ENCODE measurements around the gene KCNQ5.

KCNQ5 gene

DNA sequence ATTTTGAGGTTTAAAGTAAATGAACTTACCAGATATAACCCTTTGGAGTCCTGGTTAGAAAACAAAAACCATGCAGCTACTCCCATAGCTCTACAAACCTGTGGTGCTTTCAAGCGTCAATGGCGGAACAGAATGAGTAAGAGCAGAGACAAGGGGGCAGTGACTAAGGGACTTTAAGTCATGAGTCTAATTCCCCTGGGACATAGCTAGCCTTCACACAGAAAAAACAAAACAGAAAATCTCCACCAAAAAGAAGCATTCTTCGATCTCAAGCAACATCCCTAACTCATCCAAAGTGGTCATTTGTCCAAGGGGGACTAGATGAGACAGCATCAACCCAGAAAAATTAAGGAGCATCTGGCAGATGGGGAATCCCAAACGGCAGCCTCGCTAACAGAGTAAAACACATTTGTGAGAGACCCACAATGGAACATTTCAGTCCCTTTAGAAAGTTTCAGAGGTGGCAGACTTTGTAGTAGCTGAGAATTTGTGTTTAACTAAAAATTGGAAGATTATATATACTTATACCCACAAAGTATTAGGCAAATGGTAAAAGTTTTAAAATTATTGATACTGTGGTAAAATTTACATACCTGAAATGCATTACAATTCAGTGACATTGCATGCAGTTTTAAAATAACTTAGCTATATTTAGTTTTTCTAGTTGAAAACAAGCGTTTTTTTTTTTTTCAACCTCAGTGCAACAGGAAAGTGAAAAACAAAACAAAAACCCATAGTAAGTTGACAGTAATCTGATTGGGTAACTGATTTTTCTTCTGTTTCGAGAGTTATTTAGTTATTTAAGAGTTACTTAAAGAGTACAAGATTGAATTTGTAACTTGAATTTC is 67.5 kb downstream of the KCNQ5 start:
- no peak for DNase-seq

- no peak for DNase-seq
Measured at GRCh38 chr6:72691249-72691648, 69.4 kb downstream of the KCNQ5 start.

- no peak for DNase-seq
Measured at GRCh38 chr6:72696055-72696454, 74.2 kb downstream of the KCNQ5 start.

- DNase-seq = no peak
Measured at GRCh38 chr6:72699159-72699558, 77.3 kb downstream of the KCNQ5 start.

GRCh38 chr6:72702421-72702820 is 80.6 kb downstream of the KCNQ5 start:
- DNase-seq = no peak

- DNase-seq = no peak
Measured at GRCh38 chr6:72703093-72703492, 81.2 kb downstream of the KCNQ5 start.

DNA sequence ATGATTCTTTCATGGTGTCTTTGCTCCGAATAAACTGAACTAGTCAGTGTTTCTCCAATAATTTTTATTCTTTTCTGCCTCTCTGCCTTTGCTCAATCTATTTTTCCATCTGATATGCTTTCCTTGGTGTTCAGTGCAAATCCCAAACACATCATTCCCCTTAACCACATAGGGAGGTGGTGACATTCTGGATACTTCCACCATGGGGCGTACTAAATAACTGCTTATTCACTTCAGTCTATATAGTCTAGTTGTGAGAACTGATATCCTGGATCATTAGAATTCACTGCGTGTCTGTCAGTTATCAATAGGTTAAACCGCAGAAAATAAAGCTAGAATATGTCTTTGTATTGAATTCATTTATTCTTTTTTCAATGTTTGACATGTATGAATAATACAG is 83.1 kb downstream of the KCNQ5 start:
- DNase-seq = no peak

GRCh38 chr6:72709431-72709830 is 87.6 kb downstream of the KCNQ5 start:
- DNase-seq = no peak

DNA sequence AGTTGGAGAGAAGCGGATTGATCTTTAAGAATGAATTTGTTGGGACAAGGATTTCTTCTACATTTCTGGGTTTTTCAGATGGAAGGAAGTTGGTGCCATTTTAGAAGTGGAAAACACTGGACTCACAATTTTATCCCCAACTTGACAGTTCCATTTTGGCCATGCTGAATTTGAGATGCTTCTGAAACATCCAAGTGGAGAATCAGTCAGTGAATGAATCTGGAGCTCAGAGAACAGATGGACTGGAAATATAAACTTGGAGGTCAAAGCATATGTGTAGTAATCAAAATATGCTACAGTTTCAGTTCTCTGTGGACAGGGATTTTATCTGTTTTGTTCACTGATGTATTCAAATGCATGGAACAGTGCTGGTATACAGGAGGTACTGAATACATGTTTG is 89.9 kb downstream of the KCNQ5 start:
- DNase-seq = no peak

GRCh38 chr6:72712910-72713309 is 91.0 kb downstream of the KCNQ5 start:
- DNase-seq = no peak

DNA sequence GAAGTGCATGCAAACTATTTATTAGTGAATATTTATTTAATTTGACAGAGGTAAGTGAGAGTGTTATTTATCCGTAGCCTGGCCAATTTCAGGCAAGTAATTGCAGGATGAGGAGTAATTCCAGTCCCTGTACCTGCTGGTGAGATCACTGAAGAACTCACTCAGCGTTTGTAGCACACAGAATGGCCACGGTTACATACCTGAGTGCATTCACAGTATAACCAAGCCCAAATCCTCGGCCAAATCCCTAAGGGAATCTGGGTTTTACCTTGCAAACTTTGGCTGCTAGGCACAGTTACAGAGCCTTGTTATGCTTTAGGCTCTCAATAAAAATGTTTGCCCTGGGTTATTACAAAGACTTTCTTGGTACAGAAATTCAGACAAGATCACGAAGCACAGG is 93.3 kb downstream of the KCNQ5 start:
- no peak for DNase-seq

DNA sequence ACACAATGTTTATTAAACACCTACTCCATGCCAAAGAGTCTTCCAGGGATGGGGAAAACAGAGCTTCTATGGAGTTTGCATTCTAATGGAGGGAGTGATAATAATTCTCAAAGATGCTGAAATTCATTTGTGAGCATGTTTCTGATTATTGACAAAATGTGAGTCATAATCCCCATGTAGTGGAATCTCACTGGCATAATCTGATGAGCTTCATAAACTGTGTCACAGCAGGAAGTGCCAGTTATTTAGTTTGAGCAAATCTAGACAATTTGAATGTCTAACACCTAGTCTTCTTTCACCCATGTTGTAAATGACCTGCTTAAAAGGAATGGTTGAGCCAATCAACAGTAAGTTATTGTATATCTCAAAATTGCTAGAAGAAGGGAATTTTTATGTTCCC is 95.1 kb downstream of the KCNQ5 start:
- no peak for DNase-seq

DNA sequence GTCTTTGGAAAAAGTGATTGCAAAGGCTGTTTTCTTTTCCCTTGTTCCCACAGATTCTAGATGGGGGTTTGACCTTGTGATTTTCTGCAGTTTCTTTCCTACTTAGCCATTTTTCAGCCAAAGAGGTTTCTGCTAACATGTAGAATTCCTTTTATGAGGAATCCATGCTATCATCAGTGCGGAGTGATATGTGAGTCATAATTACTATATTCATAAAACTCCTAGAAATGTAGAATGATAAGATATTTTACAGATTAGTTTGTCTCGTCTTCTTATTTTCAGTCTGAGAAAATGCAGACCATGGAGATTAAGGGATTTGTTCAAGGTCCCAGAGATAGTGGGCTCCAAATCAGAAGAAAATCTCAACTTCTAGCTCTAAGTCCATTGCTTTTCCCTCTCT is 98.6 kb downstream of the KCNQ5 start:
- DNase-seq = no peak

DNA sequence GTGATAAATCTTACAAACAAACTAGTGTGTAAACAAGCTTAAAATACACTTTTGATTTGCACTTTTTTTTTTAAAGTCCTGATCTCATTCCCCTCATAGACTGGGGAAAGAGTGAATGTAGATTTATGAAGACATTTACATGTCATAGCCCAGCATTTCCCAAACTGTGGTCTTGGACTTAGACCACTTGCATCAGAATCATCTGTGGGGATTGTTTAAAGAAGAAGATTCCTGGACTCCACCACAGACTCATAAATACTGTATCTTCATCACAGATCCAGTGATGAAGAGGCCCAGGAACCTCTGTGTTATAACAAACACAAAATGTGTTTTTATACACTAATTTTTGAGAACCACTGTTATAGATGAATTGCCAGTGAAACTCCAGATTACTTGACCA is 99.5 kb downstream of the KCNQ5 start:
- no peak for DNase-seq

GRCh38 chr6:72724545-72724944 is 102.7 kb downstream of the KCNQ5 start:
- no peak for DNase-seq

DNA sequence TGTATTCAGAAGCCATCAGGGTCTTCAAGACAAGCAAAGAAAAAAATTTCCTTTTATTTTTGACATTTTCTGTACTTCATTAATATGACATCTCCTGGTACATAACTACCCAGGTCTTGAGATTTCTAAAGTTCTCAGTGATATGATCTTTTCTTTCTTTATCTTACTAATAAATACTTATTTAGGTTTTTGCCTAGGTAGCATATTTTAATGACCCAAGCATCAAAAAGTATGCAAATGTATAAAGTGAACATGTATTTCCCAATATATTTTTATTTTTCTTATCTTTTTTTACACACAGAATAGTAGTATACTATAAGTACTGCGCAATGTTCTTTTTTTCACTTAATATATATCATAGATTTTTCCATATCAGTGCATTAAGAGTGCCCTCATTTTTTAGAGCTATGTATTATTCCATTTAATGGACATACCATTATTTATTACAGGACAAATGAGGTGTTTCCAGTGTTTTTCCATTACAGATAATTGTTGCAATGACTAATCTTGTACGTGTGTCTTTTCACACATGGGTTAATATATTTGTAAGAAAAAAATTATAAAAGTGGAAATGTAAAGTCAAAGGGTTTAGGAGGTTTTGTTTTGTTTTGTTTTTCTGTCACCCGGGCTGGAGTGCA is 107.0 kb downstream of the KCNQ5 start:
- DNase-seq = no peak

DNA sequence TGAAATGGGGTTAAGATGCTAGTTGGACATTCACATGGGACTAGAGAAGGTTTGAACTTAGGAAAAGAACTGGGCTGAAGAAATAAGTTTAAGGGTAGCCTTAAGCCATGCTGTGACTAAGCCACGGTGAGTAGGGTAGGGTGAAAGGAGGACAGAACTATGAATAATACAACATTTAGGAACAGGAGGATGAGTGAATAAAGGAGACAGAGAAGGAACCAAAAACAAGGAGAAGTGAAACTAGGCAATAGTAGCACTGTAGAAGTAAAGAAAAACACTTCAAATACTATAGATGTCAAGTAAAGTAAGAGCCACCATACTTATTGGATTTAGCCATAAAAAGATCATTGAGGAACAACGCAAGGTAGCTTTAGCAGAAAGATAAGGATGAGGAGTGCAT is 111.2 kb downstream of the KCNQ5 start:
- no peak for DNase-seq

GRCh38 chr6:72738091-72738490 is 116.2 kb downstream of the KCNQ5 start:
- DNase-seq = no peak

DNA sequence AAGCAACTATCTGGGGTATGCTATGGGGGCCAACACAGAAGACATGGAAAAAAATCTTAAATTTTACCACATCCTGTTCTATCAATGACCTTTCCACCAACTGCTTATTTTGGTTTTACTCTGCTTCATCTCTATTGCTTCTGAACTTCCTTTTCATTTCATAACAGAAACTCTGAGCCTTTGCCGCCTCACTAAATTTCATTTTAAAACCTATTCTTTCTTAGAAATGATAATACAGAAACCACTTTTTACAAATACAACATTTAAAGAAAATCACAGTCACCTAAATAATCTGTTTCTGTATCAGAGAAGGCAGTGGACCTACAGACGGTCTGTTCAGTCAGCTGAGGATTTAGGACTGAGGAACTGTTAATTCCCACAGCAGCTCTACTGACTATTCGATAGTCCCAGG is 117.5 kb downstream of the KCNQ5 start:
- no peak for DNase-seq

GRCh38 chr6:72740135-72740534 is 118.3 kb downstream of the KCNQ5 start:
- DNase-seq = no peak

GRCh38 chr6:72741083-72741482 is 119.2 kb downstream of the KCNQ5 start:
- no peak for DNase-seq

DNA sequence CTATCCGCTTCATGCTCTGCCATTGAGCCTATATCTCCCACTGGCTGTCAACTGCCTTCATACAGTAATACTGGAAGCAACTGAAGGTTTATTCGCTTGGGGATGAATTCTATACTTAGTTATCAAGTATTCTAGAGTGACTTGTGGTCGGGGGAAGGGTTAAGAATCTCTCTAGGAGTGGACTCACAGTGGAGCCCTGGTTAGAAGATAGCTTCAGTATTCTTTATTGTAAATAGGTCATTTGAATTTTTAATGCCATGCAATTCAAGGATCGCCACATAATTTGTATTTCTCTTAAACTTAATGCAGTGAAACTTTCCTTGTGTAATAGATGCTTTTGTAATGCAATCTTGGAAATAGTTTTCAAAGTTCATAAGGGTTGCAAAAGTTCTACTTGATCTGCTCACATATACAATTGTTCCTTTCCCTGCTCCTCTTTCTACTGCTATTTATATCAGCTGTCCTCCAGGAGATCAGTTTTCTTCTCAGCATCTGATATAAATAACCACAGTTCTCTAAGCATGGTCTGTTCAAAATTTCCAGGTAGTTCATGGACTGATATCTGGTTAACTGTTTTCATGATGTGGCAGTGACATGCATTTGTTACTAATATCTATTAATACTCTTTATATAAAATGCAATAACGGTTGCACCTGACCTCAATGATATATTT is 120.3 kb downstream of the KCNQ5 start:
- DNase-seq = no peak

DNA sequence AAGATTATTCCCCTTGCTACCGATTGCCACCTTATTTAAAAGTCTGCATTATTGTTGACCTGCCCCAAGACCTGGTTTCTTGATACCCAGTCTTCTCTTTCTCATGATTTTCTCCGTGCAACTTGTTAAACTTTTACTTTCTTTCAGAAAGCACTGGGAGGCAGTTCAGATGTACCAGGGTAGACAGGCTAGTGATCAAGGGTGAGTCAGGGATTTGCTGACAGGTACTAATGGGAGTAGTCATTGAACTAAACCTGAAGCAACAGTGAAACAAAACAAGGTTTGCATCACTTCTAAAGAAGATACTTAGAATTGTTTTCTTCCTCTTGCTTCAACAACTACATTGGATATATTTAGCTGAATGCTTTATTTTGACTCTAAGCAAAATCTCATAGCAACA is 124.4 kb downstream of the KCNQ5 start:
- no peak for DNase-seq

DNA sequence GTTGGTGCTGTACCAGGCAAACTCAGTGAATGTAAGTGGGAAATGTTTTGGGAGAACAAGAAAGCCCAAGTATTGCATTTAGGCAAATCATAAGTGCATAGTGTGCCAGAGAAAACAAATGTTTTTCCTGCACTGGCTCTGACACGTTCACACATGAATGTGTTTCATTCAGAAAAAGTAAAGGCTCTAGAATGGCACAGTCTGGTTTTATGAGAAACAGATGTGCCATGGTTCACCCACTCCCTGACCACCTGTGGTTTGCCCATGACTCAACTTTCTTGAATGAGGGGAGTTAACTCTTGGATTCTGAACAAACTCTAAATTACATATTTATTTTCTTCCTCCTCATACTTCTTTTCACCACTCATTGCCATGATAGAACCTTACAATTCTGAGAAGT is 126.9 kb downstream of the KCNQ5 start:
- no peak for DNase-seq
